Gastrocnemius medialis (tissue), 4 donors: ENCODE results near the gene GLB1L.

Experiments used
- POLR2A ChIP-seq, 2 donors: fragments of 450-650 bp; IDR thresholded peaks; one replicate each; pipeline ENCODE4 v1.6.1; 2017; ENCODE audit warnings: antibody characterized with exemption in 2 of 2, mild to moderate bottlenecking in 2 of 2, moderate library complexity in 2 of 2
- TF ChIP-seq, protein P1 (sequence below), 5 experiments: fragments of 450-650 bp in 3 of 5; fragments of 200-600 bp in 2 of 5; sonication (generic) in 2 of 5; IDR thresholded peaks in 4 of 5; conservative IDR thresholded peaks in 1 of 5; 1 replicate in 4 of 5; 2 replicates in 1 of 5; pipeline ENCODE4 v1.5.1; 2016 to 2019; ENCODE audit warnings: antibody characterized with exemption in 5 of 5, mild to moderate bottlenecking in 3 of 5, moderate library complexity in 3 of 5

DNA sequence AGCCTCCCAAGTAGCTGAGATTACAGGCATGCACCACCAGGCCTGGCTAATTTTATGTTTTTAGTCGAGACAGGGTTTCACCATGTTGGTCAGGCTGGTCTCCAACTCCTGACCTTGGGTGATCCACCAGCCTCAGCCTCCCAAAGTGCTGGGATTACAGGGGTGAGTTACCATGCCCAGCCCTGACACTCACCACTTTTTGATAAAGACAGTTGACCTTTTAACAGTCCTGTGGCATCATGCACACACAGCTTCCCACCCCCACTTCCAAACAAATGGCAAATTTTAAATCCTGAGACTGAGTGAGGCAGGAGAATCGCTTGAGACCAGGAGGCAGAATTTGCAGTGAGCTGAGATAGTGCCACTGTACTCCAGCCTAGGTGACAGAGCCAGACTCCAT lies 27.8 kb upstream of the GLB1L start:
- TF ChIP-seq POLR2A (IDR thresholded peaks at IDR 0.05): no peak
- TF ChIP-seq, protein P1, sequence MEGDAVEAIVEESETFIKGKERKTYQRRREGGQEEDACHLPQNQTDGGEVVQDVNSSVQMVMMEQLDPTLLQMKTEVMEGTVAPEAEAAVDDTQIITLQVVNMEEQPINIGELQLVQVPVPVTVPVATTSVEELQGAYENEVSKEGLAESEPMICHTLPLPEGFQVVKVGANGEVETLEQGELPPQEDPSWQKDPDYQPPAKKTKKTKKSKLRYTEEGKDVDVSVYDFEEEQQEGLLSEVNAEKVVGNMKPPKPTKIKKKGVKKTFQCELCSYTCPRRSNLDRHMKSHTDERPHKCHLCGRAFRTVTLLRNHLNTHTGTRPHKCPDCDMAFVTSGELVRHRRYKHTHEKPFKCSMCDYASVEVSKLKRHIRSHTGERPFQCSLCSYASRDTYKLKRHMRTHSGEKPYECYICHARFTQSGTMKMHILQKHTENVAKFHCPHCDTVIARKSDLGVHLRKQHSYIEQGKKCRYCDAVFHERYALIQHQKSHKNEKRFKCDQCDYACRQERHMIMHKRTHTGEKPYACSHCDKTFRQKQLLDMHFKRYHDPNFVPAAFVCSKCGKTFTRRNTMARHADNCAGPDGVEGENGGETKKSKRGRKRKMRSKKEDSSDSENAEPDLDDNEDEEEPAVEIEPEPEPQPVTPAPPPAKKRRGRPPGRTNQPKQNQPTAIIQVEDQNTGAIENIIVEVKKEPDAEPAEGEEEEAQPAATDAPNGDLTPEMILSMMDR (IDR thresholded peaks at IDR 0.05 in 4 of 5, conservative IDR thresholded peaks at IDR 0.05 in 1 of 5): no peak
